NT2/D1 (cell line): ENCODE measurements around the gene MMGT1.
A peak's percentile ranks its signal among the peaks of the same experiment; 100 is the strongest.

Experiments
- DNase-seq: peaks from one replicate; pipeline ENCODE4 v3.0.0-alpha.2; 2011; ENCODE audit warnings: low read depth, low spot score
- H3K27me3 ChIP-seq: 2 replicates; pipeline ENCODE4 v1.6.0; 2011; ENCODE audit warnings: mild to moderate bottlenecking; ENCODE audit not compliant: insufficient read length, insufficient read depth
- H3K36me3 ChIP-seq: 2 replicates; pipeline ENCODE4 v1.6.1; 2011; ENCODE audit warnings: mild to moderate bottlenecking, low read length, mixed read lengths; ENCODE audit not compliant: insufficient read depth, insufficient read length
- H3K4me1 ChIP-seq: 2 replicates; pipeline ENCODE4 v1.5.1; 2011; ENCODE audit not compliant: insufficient read depth, insufficient read length
- H3K4me3 ChIP-seq: 2 replicates; pipeline ENCODE4 v1.5.1; 2011; ENCODE audit warnings: low read depth; ENCODE audit not compliant: insufficient read length
- H3K9ac ChIP-seq: 2 replicates; pipeline ENCODE4 v1.6.0; 2011; ENCODE audit warnings: low read depth; ENCODE audit not compliant: insufficient read length
- H3K9me3 ChIP-seq: 2 replicates; pipeline ENCODE4 v1.5.1; 2011; ENCODE audit warnings: mild to moderate bottlenecking, low read length; ENCODE audit not compliant: insufficient read depth
- SUZ12 ChIP-seq: IDR thresholded peaks from 2 replicates; pipeline ENCODE4 v1.6.1; 2011; ENCODE audit not compliant: insufficient read length, insufficient read depth; ENCODE audit errors: extremely low read depth
- YY1 ChIP-seq: IDR thresholded peaks from 2 replicates; pipeline ENCODE4 v1.6.1; 2011; ENCODE audit not compliant: insufficient read length, insufficient read depth
- ZNF274 ChIP-seq: IDR thresholded peaks from 2 replicates; pipeline ENCODE4 v1.6.1; 2011; ENCODE audit warnings: mild to moderate bottlenecking, low read depth, low read length

MMGT1 gene

GRCh38 chrX:135973548-135974278 is at the start of gene MMGT1:
TSS of gene MMGT1 (minus strand) at chrX:135973988. CDS start at chrX:135973675, 313 bp downstream.
- Histone ChIP-seq H3K36me3 (no peaks in the 10 kb centered on the region), H3K27me3 (no peaks in the 10 kb centered on the region), H3K4me3 (peak within 1 kb of the TSS; percentile 71), H3K9me3 (no peaks in the 10 kb centered on the region), H3K9ac (peak within 1 kb of the TSS; percentile 85), H3K4me1 (no peaks in the 10 kb centered on the region)
- DNase-seq: no peak
- no peak for TF ChIP-seq SUZ12
- no peak for TF ChIP-seq YY1
- no peak for TF ChIP-seq ZNF274

GRCh38 chrX:136021903-136022302 is 48.1 kb upstream of the MMGT1 start:
- Histone ChIP-seq H3K36me3 (peaks cover 3% of the 10 kb centered on the region), H3K27me3 (no peaks in the 10 kb centered on the region), H3K9ac (no peak overlapping the region), H3K9me3 (no peaks in the 10 kb centered on the region), H3K4me1 (no peaks in the 10 kb centered on the region), H3K4me3 (no peak overlapping the region)
- TF ChIP-seq ZNF274 (no peak), YY1 (no peak), SUZ12 (no peak)
- DNase-seq: no peak

GRCh38 chrX:136021160-136021559 is 47.4 kb upstream of the MMGT1 start:
- Histone ChIP-seq H3K27me3 (no peaks in the 10 kb centered on the region), H3K4me1 (no peaks in the 10 kb centered on the region), H3K9ac (no peak overlapping the region), H3K9me3 (no peaks in the 10 kb centered on the region), H3K36me3 (peaks cover 3% of the 10 kb centered on the region), H3K4me3 (no peak overlapping the region)
- no peak for DNase-seq
- TF ChIP-seq YY1: no peak
- TF ChIP-seq ZNF274: no peak
- no peak for TF ChIP-seq SUZ12

- no peak for TF ChIP-seq YY1
- no peak for TF ChIP-seq SUZ12
- no peak for TF ChIP-seq ZNF274
- Histone ChIP-seq H3K4me3 (no peak overlapping the region), H3K9ac (no peak overlapping the region), H3K27me3 (no peaks in the 10 kb centered on the region), H3K36me3 (peaks cover 3% of the 10 kb centered on the region), H3K9me3 (no peaks in the 10 kb centered on the region), H3K4me1 (no peaks in the 10 kb centered on the region)
- DNase-seq: no peak
Observed at GRCh38 chrX:136019226-136019625, 45.4 kb upstream of the MMGT1 start.

- no peak for TF ChIP-seq ZNF274
- no peak for TF ChIP-seq SUZ12
- TF ChIP-seq YY1: no peak
- H3K4me1 ChIP-seq: no peaks in the 10 kb centered on the region
- no peak overlapping the region for H3K9ac ChIP-seq
- H3K27me3 ChIP-seq: no peaks in the 10 kb centered on the region
- no peak overlapping the region for H3K4me3 ChIP-seq
- H3K36me3 ChIP-seq: peaks cover 8% of the 10 kb centered on the region
- no peaks in the 10 kb centered on the region for H3K9me3 ChIP-seq
- no peak for DNase-seq
Observed at GRCh38 chrX:136016881-136017280, 43.1 kb upstream of the MMGT1 start.

- TF ChIP-seq SUZ12: no peak
- peaks cover 8% of the 10 kb centered on the region for H3K36me3 ChIP-seq
Observed at GRCh38 chrX:136015016-136015415, 41.2 kb upstream of the MMGT1 start.

GRCh38 chrX:135988245-135988644 is 14.5 kb upstream of the MMGT1 start:
- no peak for DNase-seq
- H3K27me3 ChIP-seq: no peaks in the 10 kb centered on the region

More at GRCh38 chrX:136015016-136015415, 41.2 kb upstream of the MMGT1 start:
- Histone ChIP-seq H3K9me3 (no peaks in the 10 kb centered on the region), H3K4me1 (no peaks in the 10 kb centered on the region), H3K9ac (no peak overlapping the region), H3K4me3 (no peak overlapping the region), H3K27me3 (no peaks in the 10 kb centered on the region)
- no peak for DNase-seq

More at GRCh38 chrX:135988245-135988644, 14.5 kb upstream of the MMGT1 start:
- H3K4me3 ChIP-seq: no peak overlapping the region
- no peak overlapping the region for H3K9ac ChIP-seq
- H3K36me3 ChIP-seq: no peaks in the 10 kb centered on the region
- H3K9me3 ChIP-seq: no peaks in the 10 kb centered on the region
- TF ChIP-seq SUZ12 (no peak), YY1 (no peak), ZNF274 (no peak)
- H3K4me1 ChIP-seq: no peaks in the 10 kb centered on the region
